ENCODE results near the gene LDHD.

- TF ChIP-seq NFYB (IDR thresholded peaks at IDR 0.05; ENCODE audit: insufficient read depth, low read depth, low read length) (no peak), PBX3 (IDR thresholded peaks at IDR 0.05; ENCODE audit: insufficient replicate concordance, low read depth, low read length) (no peak), POLR2AphosphoS5 (IDR thresholded peaks at IDR 0.05; ENCODE audit: low read length) (no peak), EP300 (IDR thresholded peaks at IDR 0.05; ENCODE audit: borderline replicate concordance in 1 of 2, control insufficient read depth in 1 of 2, low read depth in 2 of 2, low read length in 2 of 2) (no peak), NBN (IDR thresholded peaks at IDR 0.05) (no peak), IKZF1 (conservative IDR thresholded peaks at IDR 0.05) (no peak), SUPT20H (IDR thresholded peaks at IDR 0.05; ENCODE audit: borderline replicate concordance, control insufficient read depth, low read depth, low read length) (no peak), FOXK2 (IDR thresholded peaks at IDR 0.05) (no peak)
- TF ChIP-seq, protein P1, sequence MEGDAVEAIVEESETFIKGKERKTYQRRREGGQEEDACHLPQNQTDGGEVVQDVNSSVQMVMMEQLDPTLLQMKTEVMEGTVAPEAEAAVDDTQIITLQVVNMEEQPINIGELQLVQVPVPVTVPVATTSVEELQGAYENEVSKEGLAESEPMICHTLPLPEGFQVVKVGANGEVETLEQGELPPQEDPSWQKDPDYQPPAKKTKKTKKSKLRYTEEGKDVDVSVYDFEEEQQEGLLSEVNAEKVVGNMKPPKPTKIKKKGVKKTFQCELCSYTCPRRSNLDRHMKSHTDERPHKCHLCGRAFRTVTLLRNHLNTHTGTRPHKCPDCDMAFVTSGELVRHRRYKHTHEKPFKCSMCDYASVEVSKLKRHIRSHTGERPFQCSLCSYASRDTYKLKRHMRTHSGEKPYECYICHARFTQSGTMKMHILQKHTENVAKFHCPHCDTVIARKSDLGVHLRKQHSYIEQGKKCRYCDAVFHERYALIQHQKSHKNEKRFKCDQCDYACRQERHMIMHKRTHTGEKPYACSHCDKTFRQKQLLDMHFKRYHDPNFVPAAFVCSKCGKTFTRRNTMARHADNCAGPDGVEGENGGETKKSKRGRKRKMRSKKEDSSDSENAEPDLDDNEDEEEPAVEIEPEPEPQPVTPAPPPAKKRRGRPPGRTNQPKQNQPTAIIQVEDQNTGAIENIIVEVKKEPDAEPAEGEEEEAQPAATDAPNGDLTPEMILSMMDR (IDR thresholded peaks at IDR 0.05 in 2 of 3, conservative IDR thresholded peaks at IDR 0.05 in 1 of 3; ENCODE audit: control insufficient read depth in 2 of 3, extremely low read depth in 1 of 3, insufficient read depth in 1 of 3, low read depth in 3 of 3, low read length in 3 of 3): no peak
- TF ChIP-seq, protein P2, sequence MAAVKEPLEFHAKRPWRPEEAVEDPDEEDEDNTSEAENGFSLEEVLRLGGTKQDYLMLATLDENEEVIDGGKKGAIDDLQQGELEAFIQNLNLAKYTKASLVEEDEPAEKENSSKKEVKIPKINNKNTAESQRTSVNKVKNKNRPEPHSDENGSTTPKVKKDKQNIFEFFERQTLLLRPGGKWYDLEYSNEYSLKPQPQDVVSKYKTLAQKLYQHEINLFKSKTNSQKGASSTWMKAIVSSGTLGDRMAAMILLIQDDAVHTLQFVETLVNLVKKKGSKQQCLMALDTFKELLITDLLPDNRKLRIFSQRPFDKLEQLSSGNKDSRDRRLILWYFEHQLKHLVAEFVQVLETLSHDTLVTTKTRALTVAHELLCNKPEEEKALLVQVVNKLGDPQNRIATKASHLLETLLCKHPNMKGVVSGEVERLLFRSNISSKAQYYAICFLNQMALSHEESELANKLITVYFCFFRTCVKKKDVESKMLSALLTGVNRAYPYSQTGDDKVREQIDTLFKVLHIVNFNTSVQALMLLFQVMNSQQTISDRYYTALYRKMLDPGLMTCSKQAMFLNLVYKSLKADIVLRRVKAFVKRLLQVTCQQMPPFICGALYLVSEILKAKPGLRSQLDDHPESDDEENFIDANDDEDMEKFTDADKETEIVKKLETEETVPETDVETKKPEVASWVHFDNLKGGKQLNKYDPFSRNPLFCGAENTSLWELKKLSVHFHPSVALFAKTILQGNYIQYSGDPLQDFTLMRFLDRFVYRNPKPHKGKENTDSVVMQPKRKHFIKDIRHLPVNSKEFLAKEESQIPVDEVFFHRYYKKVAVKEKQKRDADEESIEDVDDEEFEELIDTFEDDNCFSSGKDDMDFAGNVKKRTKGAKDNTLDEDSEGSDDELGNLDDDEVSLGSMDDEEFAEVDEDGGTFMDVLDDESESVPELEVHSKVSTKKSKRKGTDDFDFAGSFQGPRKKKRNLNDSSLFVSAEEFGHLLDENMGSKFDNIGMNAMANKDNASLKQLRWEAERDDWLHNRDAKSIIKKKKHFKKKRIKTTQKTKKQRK (IDR thresholded peaks at IDR 0.05; ENCODE audit: low read depth, low read length): no peak
- TF ChIP-seq, protein P3, sequence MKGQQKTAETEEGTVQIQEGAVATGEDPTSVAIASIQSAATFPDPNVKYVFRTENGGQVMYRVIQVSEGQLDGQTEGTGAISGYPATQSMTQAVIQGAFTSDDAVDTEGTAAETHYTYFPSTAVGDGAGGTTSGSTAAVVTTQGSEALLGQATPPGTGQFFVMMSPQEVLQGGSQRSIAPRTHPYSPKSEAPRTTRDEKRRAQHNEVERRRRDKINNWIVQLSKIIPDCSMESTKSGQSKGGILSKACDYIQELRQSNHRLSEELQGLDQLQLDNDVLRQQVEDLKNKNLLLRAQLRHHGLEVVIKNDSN (IDR thresholded peaks at IDR 0.05; ENCODE audit: borderline replicate concordance, extremely low read length, insufficient read depth, low read depth, low read length): no peak
- TF ChIP-seq, protein P4, sequence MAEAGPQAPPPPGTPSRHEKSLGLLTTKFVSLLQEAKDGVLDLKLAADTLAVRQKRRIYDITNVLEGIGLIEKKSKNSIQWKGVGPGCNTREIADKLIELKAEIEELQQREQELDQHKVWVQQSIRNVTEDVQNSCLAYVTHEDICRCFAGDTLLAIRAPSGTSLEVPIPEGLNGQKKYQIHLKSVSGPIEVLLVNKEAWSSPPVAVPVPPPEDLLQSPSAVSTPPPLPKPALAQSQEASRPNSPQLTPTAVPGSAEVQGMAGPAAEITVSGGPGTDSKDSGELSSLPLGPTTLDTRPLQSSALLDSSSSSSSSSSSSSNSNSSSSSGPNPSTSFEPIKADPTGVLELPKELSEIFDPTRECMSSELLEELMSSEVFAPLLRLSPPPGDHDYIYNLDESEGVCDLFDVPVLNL (IDR thresholded peaks at IDR 0.05; ENCODE audit: low read depth, low read length): no peak
Measured at GRCh38 chr16:75114946-75115825, 1.4 kb downstream of the LDHD start.
